Endodermal cell (in vitro differentiated cells): Measurements from ENCODE around the gene EARS2. TPM values are rescaled to one million over a fixed set of nuclear protein-coding genes. Genes with fewer than 3 reads are reported as not detected.

ENCODE experiments used
- DNase-seq: peaks from one replicate; pipeline ENCODE4 v3.0.0-alpha.2; 2017
- H3K27ac ChIP-seq: 2 replicates; pipeline ENCODE4 v1.5.1; 2013; ENCODE audit warnings: mild to moderate bottlenecking, low read depth, low read length, moderate library complexity
- H3K27me3 ChIP-seq: 2 replicates; pipeline ENCODE4 v1.6.1; 2013; ENCODE audit warnings: mild to moderate bottlenecking, low read length, moderate library complexity; ENCODE audit not compliant: insufficient read depth, control insufficient read depth, poor library complexity, severe bottlenecking
- H3K36me3 ChIP-seq: 2 replicates; pipeline ENCODE4 v1.7.0; 2013; ENCODE audit warnings: mild to moderate bottlenecking, low read length, moderate library complexity; ENCODE audit not compliant: control insufficient read depth, insufficient read depth
- H3K4me1 ChIP-seq: one replicate; pipeline ENCODE4 v1.7.0; 2013; ENCODE audit warnings: low read length; ENCODE audit not compliant: control insufficient read depth, insufficient read depth
- H3K4me3 ChIP-seq: 2 replicates; pipeline ENCODE4 v1.5.1; 2013; ENCODE audit warnings: mild to moderate bottlenecking, low read length, moderate library complexity
- H3K9ac ChIP-seq: 2 replicates; pipeline ENCODE4 v1.6.1; 2013; ENCODE audit warnings: mild to moderate bottlenecking, low read length, moderate library complexity; ENCODE audit not compliant: poor library complexity, severe bottlenecking; ENCODE audit errors: extremely low read depth
- H3K9me3 ChIP-seq: 2 replicates; pipeline ENCODE4 v1.6.1; 2013; ENCODE audit warnings: mild to moderate bottlenecking, low read length, moderate library complexity; ENCODE audit not compliant: control insufficient read depth
- H3K27ac Mint-ChIP-seq: 2 replicates; pipeline ENCODE4 v1.8.0; 2020; ENCODE audit warnings: mixed read lengths
- H3K27me3 Mint-ChIP-seq: 2 replicates; pipeline ENCODE4 v1.8.0; 2021; ENCODE audit warnings: mild to moderate bottlenecking, mixed read lengths; ENCODE audit not compliant: insufficient read depth
- H3K36me3 Mint-ChIP-seq: 2 replicates; pipeline ENCODE4 v1.8.0; 2020; ENCODE audit warnings: low read depth, mixed read lengths
- H3K4me1 Mint-ChIP-seq: 2 replicates; pipeline ENCODE4 v1.8.0; 2020; ENCODE audit warnings: mixed read lengths
- H3K4me3 Mint-ChIP-seq: 2 replicates; pipeline ENCODE4 v1.8.0; 2020; ENCODE audit warnings: mild to moderate bottlenecking, moderate library complexity, mixed read lengths
- H3K9me3 Mint-ChIP-seq: 2 replicates; pipeline ENCODE4 v1.8.0; 2020; ENCODE audit warnings: mild to moderate bottlenecking, mixed read lengths
- CTCF ChIP-seq: fragments of 200-600 bp; sonication (generic); conservative IDR thresholded peaks from 2 replicates; pipeline ENCODE4 v1.5.0; 2021; ENCODE audit warnings: antibody characterized with exemption, mild to moderate bottlenecking
- WGBS, 2 experiments: methylation state at CpG; one replicate each; pipeline versions ENCODE4 v1.1.5 to v1.1.7; 2013; ENCODE audit warnings: missing lambda C conversion rate in 2 of 2, mixed read lengths in 1 of 2; ENCODE audit not compliant: insufficient coverage in 1 of 2, insufficient read length in 1 of 2; 5-methylcytosine and 5-hydroxymethylcytosine counted together
- total RNA-seq, 2 donors: library from RNA; stranded (reverse); fragmentation: NEBNext Ultra II Directional in 1 of 2; extraction: Animal tissue kit (Norgen Biotek cat#: 25700) in 1 of 2; gene quantifications; 2 replicates in 1 of 2; 3 replicates in 1 of 2; pipeline ENCODE4 v1.2.1, GENCODE V29; 2021

Gene EARS2
- total RNA-seq, 2 donors from 2014 or later = 32.0 to 36.1 TPM

GRCh38 chr16:23504453-23505179 is 52.5 kb downstream of the EARS2 start:
- Histone ChIP-seq H3K9ac (no peak overlapping the region), H3K36me3 (peaks cover 21% of the 10 kb centered on the region), H3K9me3 (no peaks in the 10 kb centered on the region), H3K4me3 (no peak overlapping the region), H3K27me3 (no peaks in the 10 kb centered on the region), H3K27ac (peak overlapping the region; percentile 65), H3K4me1 (peaks cover 6% of the 10 kb centered on the region)
- Mint-ChIP-seq H3K36me3 (peaks cover 8% of the 10 kb centered on the region), H3K4me1 (peaks cover 45% of the 10 kb centered on the region), H3K27ac (peak overlapping the region; percentile 55), H3K9me3 (no peaks in the 10 kb centered on the region), H3K4me3 (no peak overlapping the region), H3K27me3 (peaks cover 6% of the 10 kb centered on the region)
- TF ChIP-seq CTCF = peak; percentile 41
- 57 to 74% methylated on average over 9 to 13 of the region's 13 CpGs for WGBS, 2 experiments
- peak; percentile 84 for DNase-seq

- no peak for DNase-seq
- H3K9ac ChIP-seq = no peak overlapping the region
- H3K4me3 ChIP-seq = no peak overlapping the region
- WGBS, 2 experiments = 91 to 94% methylated on average over 3 to 5 of the region's 5 CpGs
- peak overlapping the region; percentile 3 for H3K27ac ChIP-seq
- Mint-ChIP-seq H3K4me3 (no peak overlapping the region), H3K9me3 (no peaks in the 10 kb centered on the region), H3K4me1 (peaks cover 44% of the 10 kb centered on the region), H3K27me3 (peaks cover 5% of the 10 kb centered on the region), H3K27ac (peak overlapping the region; percentile 55), H3K36me3 (peaks cover 8% of the 10 kb centered on the region)
- H3K27me3 ChIP-seq = no peaks in the 10 kb centered on the region
- H3K4me1 ChIP-seq = peaks cover 6% of the 10 kb centered on the region
- peaks cover 21% of the 10 kb centered on the region for H3K36me3 ChIP-seq
- no peak for TF ChIP-seq CTCF
- H3K9me3 ChIP-seq = no peaks in the 10 kb centered on the region
Observed at GRCh38 chr16:23504076-23504452, 53.1 kb downstream of the EARS2 start.

GRCh38 chr16:23502466-23502865 is 54.7 kb downstream of the EARS2 start:
- H3K27me3 Mint-ChIP-seq = no peaks in the 10 kb centered on the region
- DNase-seq = no peak
- Histone ChIP-seq H3K4me1 (peaks cover 9% of the 10 kb centered on the region), H3K27me3 (no peaks in the 10 kb centered on the region), H3K36me3 (peaks cover 21% of the 10 kb centered on the region), H3K9ac (no peak overlapping the region), H3K27ac (no peak overlapping the region), H3K4me3 (no peak overlapping the region), H3K9me3 (no peaks in the 10 kb centered on the region)
- TF ChIP-seq CTCF = no peak
- H3K4me1 Mint-ChIP-seq = peaks cover 40% of the 10 kb centered on the region
- no peak overlapping the region for H3K27ac Mint-ChIP-seq
- H3K9me3 Mint-ChIP-seq = no peaks in the 10 kb centered on the region
- no peaks in the 10 kb centered on the region for H3K36me3 Mint-ChIP-seq
- 85 to 92% methylated on average over 2 of the region's 2 CpGs for WGBS, 2 experiments
- no peak overlapping the region for H3K4me3 Mint-ChIP-seq
